Fibroblast of lung (primary cell): ENCODE results near the gene KLHL25. TPM values are rescaled to one million over a fixed set of nuclear protein-coding genes. Genes with fewer than 3 reads are reported as not detected.

Source experiments
- DNase-seq, 2 donors: peaks; one replicate each; pipeline versions ENCODE4 v3.0.0 to v3.0.0-alpha.2; 2010; ENCODE audit warnings: low read depth in 2 of 2
- H2AFZ ChIP-seq: 2 replicates; pipeline ENCODE4 v1.5.1; 2012; ENCODE audit warnings: low read length, control low read depth, inconsistent platforms
- H3K27ac ChIP-seq: 2 replicates; pipeline ENCODE4 v1.5.1; 2011; ENCODE audit warnings: low read length, control low read depth; ENCODE audit not compliant: insufficient read depth
- H3K27me3 ChIP-seq: 2 replicates; pipeline ENCODE4 v1.5.1; 2011; ENCODE audit warnings: mild to moderate bottlenecking, low read length; ENCODE audit not compliant: control insufficient read depth, insufficient read depth
- H3K36me3 ChIP-seq: 2 replicates; pipeline ENCODE4 v1.5.1; 2011; ENCODE audit warnings: low read length; ENCODE audit not compliant: control insufficient read depth, insufficient read depth
- H3K4me1 ChIP-seq: 2 replicates; pipeline ENCODE4 v1.5.1; 2011; ENCODE audit warnings: low read length; ENCODE audit not compliant: control insufficient read depth, insufficient read depth; ENCODE audit errors: extremely low read depth
- H3K4me2 ChIP-seq: 2 replicates; pipeline ENCODE4 v1.5.1; 2011; ENCODE audit warnings: low read length, control low read depth; ENCODE audit not compliant: insufficient read depth; ENCODE audit errors: extremely low read depth
- H3K4me3 ChIP-seq, 4 experiments: fragments of 200-600 bp in 1 of 4; sonication (generic) in 1 of 4; replicated peaks in 1 of 4; 2 replicates each; pipeline ENCODE4 v1.5.1; 2011 to 2016; ENCODE audit warnings: low read length in 4 of 4, low read depth in 3 of 4, mild to moderate bottlenecking in 3 of 4, control low read depth in 2 of 4, inconsistent platforms in 1 of 4, mixed read lengths in 1 of 4; ENCODE audit not compliant: insufficient read depth in 1 of 4; ENCODE audit errors: control extremely low read depth in 1 of 4
- H3K79me2 ChIP-seq: 2 replicates; pipeline ENCODE4 v1.5.1; 2012; ENCODE audit warnings: mild to moderate bottlenecking, low read length, inconsistent platforms; ENCODE audit not compliant: control insufficient read depth, insufficient read depth
- H3K9ac ChIP-seq: 2 replicates; pipeline ENCODE4 v1.5.1; 2011; ENCODE audit warnings: mild to moderate bottlenecking, low read length, control low read depth; ENCODE audit not compliant: insufficient read depth
- H3K9me3 ChIP-seq: 2 replicates; pipeline ENCODE4 v1.5.1; 2012; ENCODE audit warnings: low read depth, low read length; ENCODE audit not compliant: control insufficient read depth, insufficient read depth
- H4K20me1 ChIP-seq: 2 replicates; pipeline ENCODE4 v1.5.1; 2011; ENCODE audit warnings: low read length; ENCODE audit not compliant: control insufficient read depth, insufficient read depth; ENCODE audit errors: extremely low read depth
- EZH2 ChIP-seq: IDR thresholded peaks from 2 replicates; pipeline ENCODE4 v1.5.1; 2012; ENCODE audit warnings: low read length, control low read depth, mild to moderate bottlenecking; ENCODE audit errors: missing control alignments
- polyA plus RNA-seq, 2 donors: library from polyadenylated mRNA; depleted of rRNA in 1 of 2; stranded (reverse) in 1 of 2; unstranded in 1 of 2; fragments of >200 nt; gene quantifications; 2 replicates each; pipeline ENCODE4 v1.2.1, GENCODE V29; 2011 to 2012; ENCODE audit warnings: missing spikeins in 1 of 2
- total RNA-seq: library from RNA; depleted of rRNA; stranded (reverse); fragments of >200 nt; gene quantifications from 2 replicates; pipeline ENCODE4 v1.2.1, GENCODE V29; 2014
- TF ChIP-seq, protein P1 (sequence below), 2 donors: IDR thresholded peaks in 1 of 2; conservative IDR thresholded peaks in 1 of 2; 1 replicate in 1 of 2; 2 replicates in 1 of 2; pipeline ENCODE4 v1.5.1; 2011 to 2012; ENCODE audit warnings: low read length in 2 of 2, control low read depth in 1 of 2, inconsistent platforms in 1 of 2, low read depth in 1 of 2, mild to moderate bottlenecking in 1 of 2

Gene KLHL25
- total and polyA plus RNA-seq, 2 donors (not counting 1 experiment from before 2014, with no cell fraction given), result 1.4 to 5.4 TPM

DNA sequence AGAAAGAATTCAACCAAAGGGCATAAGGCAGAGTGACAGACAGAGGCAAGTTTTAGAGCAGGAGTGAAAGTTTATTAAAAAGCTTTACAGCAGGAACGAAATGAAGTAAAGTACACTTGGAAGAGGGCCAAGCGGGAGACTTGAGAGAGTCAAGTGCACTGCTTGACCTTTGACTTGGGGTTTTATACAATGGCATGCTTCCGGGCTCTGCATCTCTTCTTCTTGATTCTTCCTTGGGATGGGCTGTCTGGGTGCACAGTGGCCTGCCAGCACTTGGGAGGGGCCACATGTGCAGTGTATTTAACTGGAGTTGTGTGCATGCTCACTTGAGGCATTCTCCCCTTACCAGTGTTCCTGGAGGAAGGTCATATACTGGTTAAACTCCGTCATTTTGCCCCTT is 30.4 kb upstream of the KLHL25 start:
- Histone ChIP-seq H3K27me3 (no peaks in the 10 kb centered on the region), H2AFZ (no peak overlapping the region), H3K79me2 (no peaks in the 10 kb centered on the region), H3K4me3 (no peak overlapping the region), H3K27ac (no peak overlapping the region), H3K9ac (no peak overlapping the region), H3K36me3 (no peaks in the 10 kb centered on the region), H3K9me3 (no peaks in the 10 kb centered on the region), H3K4me1 (no peaks in the 10 kb centered on the region), H4K20me1 (no peaks in the 10 kb centered on the region), H3K4me2 (no peak overlapping the region)
- TF ChIP-seq, protein P1, sequence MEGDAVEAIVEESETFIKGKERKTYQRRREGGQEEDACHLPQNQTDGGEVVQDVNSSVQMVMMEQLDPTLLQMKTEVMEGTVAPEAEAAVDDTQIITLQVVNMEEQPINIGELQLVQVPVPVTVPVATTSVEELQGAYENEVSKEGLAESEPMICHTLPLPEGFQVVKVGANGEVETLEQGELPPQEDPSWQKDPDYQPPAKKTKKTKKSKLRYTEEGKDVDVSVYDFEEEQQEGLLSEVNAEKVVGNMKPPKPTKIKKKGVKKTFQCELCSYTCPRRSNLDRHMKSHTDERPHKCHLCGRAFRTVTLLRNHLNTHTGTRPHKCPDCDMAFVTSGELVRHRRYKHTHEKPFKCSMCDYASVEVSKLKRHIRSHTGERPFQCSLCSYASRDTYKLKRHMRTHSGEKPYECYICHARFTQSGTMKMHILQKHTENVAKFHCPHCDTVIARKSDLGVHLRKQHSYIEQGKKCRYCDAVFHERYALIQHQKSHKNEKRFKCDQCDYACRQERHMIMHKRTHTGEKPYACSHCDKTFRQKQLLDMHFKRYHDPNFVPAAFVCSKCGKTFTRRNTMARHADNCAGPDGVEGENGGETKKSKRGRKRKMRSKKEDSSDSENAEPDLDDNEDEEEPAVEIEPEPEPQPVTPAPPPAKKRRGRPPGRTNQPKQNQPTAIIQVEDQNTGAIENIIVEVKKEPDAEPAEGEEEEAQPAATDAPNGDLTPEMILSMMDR (conservative IDR thresholded peaks at IDR 0.05 in 1 of 2, IDR thresholded peaks at IDR 0.05 in 1 of 2; ENCODE audit: low read depth in 1 of 2, low read length in 2 of 2), result no peak
- no peak for TF ChIP-seq EZH2
- DNase-seq, result no peak

DNA sequence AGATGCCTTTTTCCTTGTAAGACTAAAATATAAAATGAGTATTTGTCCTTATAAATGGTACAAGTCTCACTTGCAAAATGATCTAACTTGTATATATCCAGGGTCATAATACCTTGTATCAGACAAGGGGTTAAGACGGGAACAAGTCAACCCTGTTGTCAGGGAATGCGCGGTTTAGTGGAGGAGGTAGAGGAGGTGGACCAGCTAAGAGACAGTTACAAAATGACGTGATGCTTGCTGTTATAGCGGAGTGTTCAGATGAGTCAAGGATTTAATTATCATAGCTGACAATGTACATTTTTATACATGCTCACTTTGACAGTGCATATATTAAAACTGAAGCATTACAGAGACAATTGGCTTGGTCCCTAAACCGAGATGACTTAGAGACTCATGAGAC is 26.8 kb upstream of the KLHL25 start:
- no peak overlapping the region for H3K4me3 ChIP-seq
- no peaks in the 10 kb centered on the region for H3K9me3 ChIP-seq
- no peak overlapping the region for H2AFZ ChIP-seq
- H3K4me1 ChIP-seq, result no peaks in the 10 kb centered on the region
- H3K9ac ChIP-seq, result no peak overlapping the region
- H3K36me3 ChIP-seq, result no peaks in the 10 kb centered on the region
- no peaks in the 10 kb centered on the region for H3K79me2 ChIP-seq
- H3K27ac ChIP-seq, result no peak overlapping the region
- H3K4me2 ChIP-seq, result no peak overlapping the region
- TF ChIP-seq, protein P1 (conservative IDR thresholded peaks at IDR 0.05 in 1 of 2, IDR thresholded peaks at IDR 0.05 in 1 of 2; ENCODE audit: low read depth in 1 of 2, low read length in 2 of 2), result no peak
- no peak for DNase-seq
- peaks cover 3% of the 10 kb centered on the region for H3K27me3 ChIP-seq
- H4K20me1 ChIP-seq, result no peaks in the 10 kb centered on the region

DNA sequence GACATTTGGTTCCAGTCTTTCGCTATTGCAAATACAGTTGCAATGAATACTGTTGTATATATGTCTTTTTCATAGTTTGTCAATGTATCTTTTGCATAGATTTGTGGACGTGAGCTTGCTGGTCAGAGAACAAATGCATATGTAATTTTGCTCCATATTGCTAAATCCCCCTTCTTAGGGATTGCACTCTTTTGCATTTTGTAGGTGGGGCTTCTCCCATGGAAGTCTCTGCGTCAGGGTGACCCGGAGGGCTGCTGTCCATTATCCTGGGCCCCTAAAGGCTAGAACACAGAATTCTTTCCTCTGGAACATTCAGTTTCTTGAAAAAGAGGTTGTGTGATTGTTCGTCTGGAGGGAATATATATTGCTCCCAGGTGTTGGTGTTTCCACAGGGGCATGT is 25.2 kb upstream of the KLHL25 start:
- TF ChIP-seq, protein P1 (conservative IDR thresholded peaks at IDR 0.05 in 1 of 2, IDR thresholded peaks at IDR 0.05 in 1 of 2; ENCODE audit: low read depth in 1 of 2, low read length in 2 of 2), result no peak
- TF ChIP-seq EZH2, result no peak
- Histone ChIP-seq H4K20me1 (no peaks in the 10 kb centered on the region), H3K9ac (no peak overlapping the region), H2AFZ (no peak overlapping the region), H3K4me2 (no peak overlapping the region), H3K27me3 (peaks cover 3% of the 10 kb centered on the region), H3K36me3 (no peaks in the 10 kb centered on the region), H3K4me3 (no peak overlapping the region), H3K9me3 (no peaks in the 10 kb centered on the region), H3K4me1 (no peaks in the 10 kb centered on the region), H3K79me2 (no peaks in the 10 kb centered on the region), H3K27ac (no peak overlapping the region)
- no peak for DNase-seq
